NCI-H187 (cell line): Measurements from ENCODE around the gene RTBDN.
A peak's percentile ranks its signal among the peaks of the same experiment; 100 is the strongest.

Source experiments
- DNase-seq, 2 experiments: peaks; one replicate each; lab custom pipeline; 2025; lab: John Stamatoyannopoulos, UW

The RTBDN gene

GRCh38 chr19:12793290-12794195 is 40.8 kb downstream of the RTBDN start:
- peak; percentile 46 to 60 for DNase-seq

GRCh38 chr19:12792853-12793289 is 41.5 kb downstream of the RTBDN start:
- no peak for DNase-seq

- DNase-seq: no peak
Observed at GRCh38 chr19:12792051-12792852, 42.1 kb downstream of the RTBDN start.

- peak; percentile 57 to 77 for DNase-seq
Observed at GRCh38 chr19:12791345-12792050, 42.9 kb downstream of the RTBDN start, which contains the start of gene JUNB. JUNB (plus strand) TSS chr19:12791486; CDS start chr19:12791772, 286 bp downstream.

- no peak for DNase-seq
Observed at GRCh38 chr19:12790628-12791344, 43.6 kb downstream of the RTBDN start.

- DNase-seq: peak; percentile 43 to 74
Observed at GRCh38 chr19:12789904-12790619, 44.3 kb downstream of the RTBDN start.

- no peak for DNase-seq
Observed at GRCh38 chr19:12789098-12789903, 45.1 kb downstream of the RTBDN start.

GRCh38 chr19:12788682-12789097 is 45.7 kb downstream of the RTBDN start:
- DNase-seq: no peak

GRCh38 chr19:12788042-12788681 is 46.2 kb downstream of the RTBDN start:
- no peak for DNase-seq

- DNase-seq: no peak
Observed at GRCh38 chr19:12787458-12787857, 46.9 kb downstream of the RTBDN start.

GRCh38 chr19:12786952-12787351 is 47.4 kb downstream of the RTBDN start:
- DNase-seq: no peak

- no peak for DNase-seq
Observed at GRCh38 chr19:12786141-12786870, 48.1 kb downstream of the RTBDN start.

- no peak for DNase-seq
Observed at GRCh38 chr19:12785431-12786031, 48.8 kb downstream of the RTBDN start.

- DNase-seq: no peak
Observed at GRCh38 chr19:12784871-12785430, 49.4 kb downstream of the RTBDN start.

- DNase-seq: no peak
Observed at GRCh38 chr19:12784394-12784870, 49.9 kb downstream of the RTBDN start.

- no peak for DNase-seq
Observed at GRCh38 chr19:12783849-12784393, 50.5 kb downstream of the RTBDN start.

- DNase-seq: no peak
Observed at GRCh38 chr19:12783291-12783848, 51.0 kb downstream of the RTBDN start.
